PC-3 (cell line): ENCODE measurements around the gene MIOX.

Experiments used
- CTCF ChIP-seq: fragments of 300-600 bp; sonication (generic); conservative IDR thresholded peaks from 2 replicates; pipeline ENCODE4 v1.5.1; 2017; ENCODE audit warnings: antibody characterized with exemption, low read depth, mild to moderate bottlenecking, low read length
- EZH2 ChIP-seq: fragments of 300-600 bp; sonication (generic); IDR thresholded peaks from one replicate; pipeline ENCODE4 v1.6.1; 2017; ENCODE audit warnings: antibody characterized with exemption, mild to moderate bottlenecking, low read length; ENCODE audit not compliant: unreplicated experiment

- no peak; the same call in 1 of the 2 replicates for TF ChIP-seq CTCF
- TF ChIP-seq EZH2 = no peak
Observed at GRCh38 chr22:50525104-50525857, 38.6 kb downstream of the MIOX start, which contains the start of gene SCO2.
